CD4-positive, CD25-positive, alpha-beta regulatory T cell (primary cell): ENCODE measurements around the gene KLRC4. TPM values are rescaled to one million over a fixed set of nuclear protein-coding genes. Genes with fewer than 3 reads are reported as not detected.
"Not testable (repeated sequence)": the region's sequence is repeated elsewhere in the genome, so short reads cannot be mapped to it uniquely, and the experiment has no call there.

ENCODE experiments used
- ATAC-seq, 2 donors: fragments of 150-1000 bp; cut with Tn5 transposase; one replicate each; pipeline ENCODE4 v1.10.0; 2021; ENCODE audit warnings: low read depth in 2 of 2, moderate number of reproducible peaks in 2 of 2, moderate library complexity in 1 of 2
- DNase-seq, 3 donors: peaks; one replicate each; pipeline versions ENCODE4 v3.0.0 to v3.0.0-alpha.2; 2012 to 2022; ENCODE audit warnings: mixed read lengths in 1 of 3
- H3K27ac ChIP-seq: one replicate; pipeline ENCODE4 v1.7.0; 2013; ENCODE audit warnings: mild to moderate bottlenecking, low read length; ENCODE audit not compliant: insufficient read depth, poor library complexity, severe bottlenecking
- H3K27me3 ChIP-seq: one replicate; pipeline ENCODE4 v1.7.0; 2013; ENCODE audit warnings: low read length; ENCODE audit not compliant: control insufficient read depth, insufficient read depth
- H3K36me3 ChIP-seq: one replicate; pipeline ENCODE4 v1.7.0; 2013; ENCODE audit warnings: mild to moderate bottlenecking, low read length, moderate library complexity; ENCODE audit not compliant: control insufficient read depth, insufficient read depth
- H3K4me1 ChIP-seq: 2 replicates; pipeline ENCODE4 v1.7.0; 2013; ENCODE audit warnings: mild to moderate bottlenecking, low read length; ENCODE audit not compliant: insufficient read depth, control insufficient read depth, poor library complexity, severe bottlenecking
- H3K4me3 ChIP-seq: one replicate; pipeline ENCODE4 v1.7.0; 2013; ENCODE audit warnings: low read depth, mild to moderate bottlenecking, low read length, moderate library complexity
- H3K9me3 ChIP-seq, 2 experiments: 1 replicate in 1 of 2; 2 replicates in 1 of 2; pipeline ENCODE4 v1.7.0; 2013; ENCODE audit warnings: low read length in 2 of 2, mild to moderate bottlenecking in 1 of 2, moderate library complexity in 1 of 2; ENCODE audit not compliant: control insufficient read depth in 2 of 2
- H3K27ac Mint-ChIP-seq, 3 donors: one replicate each; pipeline ENCODE4 v1.8.0; 2020 to 2022; ENCODE audit warnings: mild to moderate bottlenecking in 3 of 3, mixed read lengths in 3 of 3, moderate library complexity in 2 of 3
- H3K27me3 Mint-ChIP-seq: one replicate; pipeline ENCODE4 v1.8.0; 2022; ENCODE audit warnings: mild to moderate bottlenecking, mixed read lengths
- H3K36me3 Mint-ChIP-seq: one replicate; pipeline ENCODE4 v1.8.0; 2020; ENCODE audit warnings: mixed read lengths
- H3K4me1 Mint-ChIP-seq, 4 donors: one replicate each; pipeline ENCODE4 v1.8.0; 2020 to 2022; ENCODE audit warnings: mixed read lengths in 4 of 4, mild to moderate bottlenecking in 1 of 4
- H3K4me3 Mint-ChIP-seq, 4 donors: one replicate each; pipeline ENCODE4 v1.8.0; 2020 to 2022; ENCODE audit warnings: mild to moderate bottlenecking in 4 of 4, mixed read lengths in 4 of 4, moderate library complexity in 3 of 4
- H3K9me3 Mint-ChIP-seq, 7 donors: one replicate each; pipeline ENCODE4 v1.8.0; 2020 to 2022; ENCODE audit warnings: mixed read lengths in 7 of 7, mild to moderate bottlenecking in 3 of 7, moderate library complexity in 2 of 7
- polyA plus RNA-seq, 4 donors: library from polyadenylated mRNA; unstranded; fragments of 300-500 nt; fragmentation: Illumina TruSeq; gene quantifications; one replicate each; pipeline ENCODE4 v1.2.3, GENCODE V29; 2021
- total RNA-seq: library from RNA; stranded (reverse); gene quantifications from one replicate; pipeline ENCODE4 v1.2.3, GENCODE V29; 2022

KLRC4 gene
- total and polyA plus RNA-seq, 5 donors from 2014 or later = not detected

DNA sequence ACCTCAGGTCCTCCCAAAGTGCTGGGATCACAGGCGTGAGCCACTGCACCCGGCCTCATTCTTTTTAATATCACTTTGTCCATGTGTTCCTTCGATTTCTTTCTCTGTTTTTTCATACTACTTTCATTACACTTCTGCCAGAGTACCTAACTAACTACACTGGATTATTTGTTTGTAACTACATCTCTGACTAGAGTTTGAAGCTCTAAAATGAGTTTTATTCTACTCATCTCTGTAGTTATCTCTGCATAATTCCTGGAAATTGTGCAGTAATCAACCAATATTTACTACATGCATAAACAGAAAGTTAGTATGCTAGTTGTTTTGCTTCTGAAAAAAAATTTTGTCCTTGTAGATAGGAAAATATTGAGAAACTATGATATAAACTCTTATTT, 34.9 kb downstream of the KLRC4 start:
- no peaks in the 10 kb centered on the region for H3K36me3 ChIP-seq
- no peak overlapping the region for H3K27ac Mint-ChIP-seq
- DNase-seq = no peak
- peaks cover 0 to 2% (median 0%) of the 10 kb centered on the region in 7 donors for H3K9me3 Mint-ChIP-seq
- H3K27me3 Mint-ChIP-seq = peaks cover 18% of the 10 kb centered on the region
- no peaks in the 10 kb centered on the region for H3K4me1 ChIP-seq
- no peak overlapping the region for H3K4me3 Mint-ChIP-seq
- H3K4me1 Mint-ChIP-seq = peaks cover 0 to 7% (median 3%) of the 10 kb centered on the region in 4 donors
- ATAC-seq = no peak
- no peak overlapping the region for H3K4me3 ChIP-seq
- peaks cover 5% of the 10 kb centered on the region for H3K27me3 ChIP-seq
- no peaks in the 10 kb centered on the region for H3K9me3 ChIP-seq
- H3K27ac ChIP-seq = no peak overlapping the region
- H3K36me3 Mint-ChIP-seq = no peaks in the 10 kb centered on the region

- peaks cover 4% of the 10 kb centered on the region for H3K36me3 Mint-ChIP-seq
- no peak overlapping the region for H3K27ac ChIP-seq
- ATAC-seq = no peak
These were observed 37.0 kb downstream of the KLRC4 start for GRCh38 chr12:10372559-10372958.

GRCh38 chr12:10371893-10372535, 37.5 kb downstream of the KLRC4 start:
- not testable (repeated sequence) for H3K27ac ChIP-seq, H3K27ac Mint-ChIP-seq, H3K4me3 ChIP-seq, H3K4me3 Mint-ChIP-seq, DNase-seq, H3K36me3 Mint-ChIP-seq, H3K9me3 ChIP-seq, H3K36me3 ChIP-seq, H3K4me1 Mint-ChIP-seq, ATAC-seq, H3K9me3 Mint-ChIP-seq, H3K4me1 ChIP-seq, H3K27me3 ChIP-seq
- H3K27me3 Mint-ChIP-seq = peaks cover 21% of the 10 kb centered on the region

More at GRCh38 chr12:10372559-10372958, 37.0 kb downstream of the KLRC4 start:
- peaks cover 5% of the 10 kb centered on the region for H3K27me3 ChIP-seq
- no peaks in the 10 kb centered on the region for H3K4me1 ChIP-seq
- peaks cover 21% of the 10 kb centered on the region for H3K27me3 Mint-ChIP-seq
- no peaks in the 10 kb centered on the region for H3K36me3 ChIP-seq
- H3K9me3 Mint-ChIP-seq = peaks cover 0 to 4% (median 1%) of the 10 kb centered on the region in 7 donors
- peaks cover 0 to 9% (median 4%) of the 10 kb centered on the region in 4 donors for H3K4me1 Mint-ChIP-seq
- H3K4me3 Mint-ChIP-seq = no peak overlapping the region
- H3K4me3 ChIP-seq = no peak overlapping the region
- peak overlapping the region in 1 of 3 donors; percentile 50 for H3K27ac Mint-ChIP-seq
- no peak for DNase-seq
- H3K9me3 ChIP-seq = no peaks in the 10 kb centered on the region

GRCh38 chr12:10369557-10370415, 39.8 kb downstream of the KLRC4 start:
- ATAC-seq (no peak), DNase-seq (no peak)
- no peak overlapping the region for H3K27ac ChIP-seq
- no peaks in the 10 kb centered on the region for H3K9me3 ChIP-seq
- peaks cover 4% of the 10 kb centered on the region for H3K36me3 Mint-ChIP-seq
- H3K9me3 Mint-ChIP-seq = peaks cover 0 to 4% (median 0%) of the 10 kb centered on the region in 7 donors
- peaks cover 6% of the 10 kb centered on the region for H3K4me1 ChIP-seq
- no peak overlapping the region for H3K4me3 ChIP-seq
- no peak overlapping the region for H3K27ac Mint-ChIP-seq
- H3K4me1 Mint-ChIP-seq = peaks cover 0 to 9% (median 4%) of the 10 kb centered on the region in 4 donors
- peaks cover 5% of the 10 kb centered on the region for H3K27me3 ChIP-seq
- H3K4me3 Mint-ChIP-seq = no peak overlapping the region
- no peaks in the 10 kb centered on the region for H3K36me3 ChIP-seq
- peaks cover 25% of the 10 kb centered on the region for H3K27me3 Mint-ChIP-seq

DNA sequence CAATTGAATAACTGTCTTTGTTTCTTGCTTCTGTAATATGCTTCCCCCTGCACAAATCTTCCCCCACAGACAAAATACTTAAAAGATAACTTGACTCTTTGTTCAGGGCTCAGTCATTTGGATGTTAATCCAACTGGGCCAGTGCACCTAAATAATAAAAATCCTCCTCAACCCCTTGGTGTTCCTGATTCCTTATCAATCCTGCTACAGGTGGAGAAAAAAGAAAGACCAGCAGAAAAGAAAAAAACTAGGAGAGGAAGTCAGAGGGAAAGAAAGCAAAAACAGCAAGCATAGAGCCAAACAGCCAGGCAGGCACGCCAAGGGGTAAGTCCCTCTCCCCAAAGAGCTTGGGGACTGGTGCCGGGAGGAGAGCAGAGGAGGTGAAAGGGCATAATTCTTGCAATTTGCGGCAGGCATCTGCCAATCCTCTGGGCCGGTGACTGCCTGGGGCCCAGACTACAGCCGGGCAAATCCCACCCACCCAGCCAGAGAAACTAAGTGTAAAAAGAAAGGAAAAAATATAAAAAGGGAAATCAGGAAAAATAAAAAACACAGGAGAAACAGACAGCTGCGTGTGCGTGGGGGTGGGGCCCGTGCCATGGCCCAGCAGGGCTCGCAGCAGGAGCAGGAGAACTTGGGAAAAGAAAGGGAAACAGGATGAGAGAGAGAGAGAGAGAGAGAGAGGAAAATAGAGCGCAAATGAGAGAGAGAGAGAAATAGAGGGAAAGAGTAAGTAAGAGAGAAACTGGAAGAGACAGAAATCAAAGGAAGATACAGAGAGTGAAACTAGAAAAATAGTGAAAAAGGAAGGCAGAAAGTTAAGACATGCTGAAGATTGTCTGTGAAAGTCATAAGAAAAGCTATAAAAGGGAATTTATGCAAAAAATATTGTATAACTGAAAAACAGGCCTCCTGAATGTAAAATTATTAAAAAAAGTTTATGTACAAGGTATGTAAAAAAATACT, 41.1 kb downstream of the KLRC4 start:
- no peak overlapping the region for H3K4me3 Mint-ChIP-seq
- H3K36me3 ChIP-seq = no peaks in the 10 kb centered on the region
- no peaks in the 10 kb centered on the region for H3K9me3 ChIP-seq
- peaks cover 19% of the 10 kb centered on the region for H3K27me3 Mint-ChIP-seq
- no peak overlapping the region for H3K27ac ChIP-seq
- H3K4me1 ChIP-seq = peaks cover 10% of the 10 kb centered on the region
- no peak overlapping the region for H3K4me3 ChIP-seq
- DNase-seq (no peak), ATAC-seq (no peak)
- H3K36me3 Mint-ChIP-seq = peaks cover 4% of the 10 kb centered on the region
- H3K4me1 Mint-ChIP-seq = peaks cover 0 to 9% (median 4%) of the 10 kb centered on the region in 4 donors
- peaks cover 5% of the 10 kb centered on the region for H3K27me3 ChIP-seq
- peaks cover 0 to 4% (median 0%) of the 10 kb centered on the region in 7 donors for H3K9me3 Mint-ChIP-seq
- H3K27ac Mint-ChIP-seq = peak overlapping the region in 1 of 3 donors; percentile 61

DNA sequence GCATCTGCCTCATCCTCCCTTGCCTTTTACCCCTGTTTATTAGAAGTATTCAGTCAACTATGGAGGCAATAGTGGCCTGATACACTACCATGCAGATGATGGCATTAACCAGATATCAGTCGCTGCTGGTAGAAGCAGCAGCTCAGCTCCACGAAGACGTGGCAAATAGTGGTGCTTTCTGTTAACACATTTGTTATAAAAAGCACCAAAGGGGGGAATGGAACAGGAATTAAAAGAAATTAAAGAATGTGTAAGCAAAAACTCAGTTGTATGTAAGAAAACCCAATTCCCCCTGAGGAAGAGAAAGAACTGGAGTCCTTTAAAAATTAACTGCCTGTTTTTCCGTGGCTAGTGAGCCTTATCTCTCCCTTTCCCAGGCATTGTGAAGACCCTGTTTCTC, 41.8 kb downstream of the KLRC4 start:
- H3K4me3 ChIP-seq, H3K27ac Mint-ChIP-seq, H3K27ac ChIP-seq, H3K9me3 Mint-ChIP-seq, H3K4me1 Mint-ChIP-seq, ATAC-seq, H3K36me3 ChIP-seq, H3K9me3 ChIP-seq, H3K27me3 ChIP-seq, H3K36me3 Mint-ChIP-seq, H3K4me3 Mint-ChIP-seq, DNase-seq: not testable (repeated sequence)
- H3K27me3 Mint-ChIP-seq = peaks cover 16% of the 10 kb centered on the region
- peaks cover 10% of the 10 kb centered on the region for H3K4me1 ChIP-seq

DNA sequence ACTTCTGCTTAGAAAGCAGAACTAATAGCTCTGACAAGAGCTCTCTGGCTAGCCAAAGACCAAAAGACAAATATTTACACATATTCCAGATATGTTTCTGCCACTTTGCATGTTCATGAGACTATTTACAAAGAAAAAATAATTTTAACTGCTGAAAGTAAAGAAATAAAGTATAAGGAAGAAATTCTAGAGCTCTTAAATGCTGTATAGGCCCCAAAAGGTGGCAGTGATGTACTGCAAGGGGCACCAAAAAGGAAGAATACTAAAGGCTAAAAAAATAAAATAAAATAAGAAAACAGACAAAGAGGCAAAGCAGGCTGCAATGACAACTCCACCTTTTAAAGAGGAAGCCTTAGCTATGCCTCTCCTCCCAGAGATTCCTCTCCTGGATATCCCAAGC, 42.7 kb downstream of the KLRC4 start:
- Histone ChIP-seq H3K9me3 (no peaks in the 10 kb centered on the region), H3K4me3 (no peak overlapping the region), H3K4me1 (peaks cover 10% of the 10 kb centered on the region), H3K27me3 (peaks cover 5% of the 10 kb centered on the region), H3K36me3 (no peaks in the 10 kb centered on the region), H3K27ac (no peak overlapping the region)
- peaks cover 13% of the 10 kb centered on the region for H3K27me3 Mint-ChIP-seq
- H3K27ac Mint-ChIP-seq = no peak overlapping the region
- ATAC-seq (no peak), DNase-seq (peak in 1 of 3 donors; percentile 13)
- peaks cover 0 to 2% (median under 1%) of the 10 kb centered on the region in 4 donors for H3K4me1 Mint-ChIP-seq
- peak overlapping the region in 1 of 4 donors; percentile 46 for H3K4me3 Mint-ChIP-seq
- H3K9me3 Mint-ChIP-seq = peaks cover 0 to 4% (median 0%) of the 10 kb centered on the region in 7 donors
- H3K36me3 Mint-ChIP-seq = peaks cover 4% of the 10 kb centered on the region
